Sigmoid colon (tissue), 7 donors: ENCODE results near the gene ARL4D. TPM values are rescaled to one million over a fixed set of nuclear protein-coding genes. Genes with fewer than 3 reads are reported as not detected.

Source experiments
- DNase-seq: peaks from one replicate; pipeline ENCODE4 v3.0.0-alpha.2; 2019
- H3K27ac ChIP-seq, 4 donors: fragments of 200-600 bp; sonication (generic); one replicate each; pipeline ENCODE4 v1.5.1; 2016 to 2019; ENCODE audit warnings: mild to moderate bottlenecking in 1 of 4
- H3K27me3 ChIP-seq, 3 donors: fragments of 200-600 bp; sonication (generic); one replicate each; pipeline ENCODE4 v1.5.1; 2019; ENCODE audit warnings: mild to moderate bottlenecking in 1 of 3
- H3K36me3 ChIP-seq, 4 donors: fragments of 200-600 bp; sonication (generic); one replicate each; pipeline ENCODE4 v1.5.1; 2016 to 2019
- H3K4me1 ChIP-seq, 4 donors: fragments of 200-600 bp; sonication (generic); one replicate each; pipeline ENCODE4 v1.5.1; 2017 to 2019
- H3K4me3 ChIP-seq, 4 donors: fragments of 200-600 bp; sonication (generic); one replicate each; pipeline ENCODE4 v1.5.1; 2017 to 2019; ENCODE audit warnings: mild to moderate bottlenecking in 2 of 4, moderate library complexity in 1 of 4
- H3K9me3 ChIP-seq, 4 donors: fragments of 200-600 bp in 3 of 4; sonication (generic) in 3 of 4; one replicate each; pipeline versions ENCODE4 v1.5.1 to v1.6.1; 2013 to 2019
- EP300 ChIP-seq, 4 donors: sonication (generic); formaldehyde crosslinking; IDR thresholded peaks; one replicate each; pipeline ENCODE4 v1.6.1; 2017; ENCODE audit warnings: antibody characterized with exemption in 4 of 4
- POLR2A ChIP-seq, 2 donors: fragments of 450-650 bp; IDR thresholded peaks; one replicate each; pipeline ENCODE4 v1.6.1; 2016; ENCODE audit warnings: antibody characterized with exemption in 2 of 2, mild to moderate bottlenecking in 2 of 2, moderate library complexity in 2 of 2
- POLR2AphosphoS5 ChIP-seq, 4 donors: sonication (generic); formaldehyde crosslinking; IDR thresholded peaks; one replicate each; pipeline ENCODE4 v1.6.1; 2017; ENCODE audit warnings: antibody characterized with exemption in 4 of 4
- WGBS, 2 donors: extraction: QIAGEN DNeasy Blood & Tissue Kit; methylation state at CpG; one replicate each; pipeline ENCODE4 v1.1.7; 2013; 5-methylcytosine and 5-hydroxymethylcytosine counted together
- intact Hi-C: fragments of 100-400 bp; cut with DNase I; formaldehyde crosslinking; loops from one replicate; pipeline ENCODE4 v1.15.1; 2023
- polyA plus RNA-seq, 3 donors: library from polyadenylated mRNA; stranded (reverse); fragments of 200-250 nt; gene quantifications; one replicate each; pipeline ENCODE4 v1.2.3, GENCODE V29; 2013
- small RNA-seq, 3 donors: library from RNA; depleted of rRNA; stranded (forward); fragments of <200 nt; gene quantifications; one replicate each; pipeline ENCODE3, GENCODE V24; 2016
- total RNA-seq, 4 donors: library from RNA; depleted of rRNA; stranded (reverse); fragments of >200 nt; gene quantifications; one replicate each; pipeline ENCODE4 v1.1.0, GENCODE V29; 2016
- TF ChIP-seq, protein P1 (sequence below), 4 experiments: fragments of 450-650 bp in 3 of 4; fragments of 200-600 bp in 1 of 4; IDR thresholded peaks; one replicate each; pipeline ENCODE4 v1.5.1; 2016 to 2019; ENCODE audit warnings: antibody characterized with exemption in 4 of 4, mild to moderate bottlenecking in 3 of 4, moderate library complexity in 2 of 4
- donor health status: healthy with polysubstance abuse.
- donor health status: Bipolar disorder and iron deficiency.
- donor health status: healthy.

Gene ARL4D
- total and polyA plus RNA-seq, 7 donors, result 1.4 to 52.1 (median 18.6) TPM

DNA sequence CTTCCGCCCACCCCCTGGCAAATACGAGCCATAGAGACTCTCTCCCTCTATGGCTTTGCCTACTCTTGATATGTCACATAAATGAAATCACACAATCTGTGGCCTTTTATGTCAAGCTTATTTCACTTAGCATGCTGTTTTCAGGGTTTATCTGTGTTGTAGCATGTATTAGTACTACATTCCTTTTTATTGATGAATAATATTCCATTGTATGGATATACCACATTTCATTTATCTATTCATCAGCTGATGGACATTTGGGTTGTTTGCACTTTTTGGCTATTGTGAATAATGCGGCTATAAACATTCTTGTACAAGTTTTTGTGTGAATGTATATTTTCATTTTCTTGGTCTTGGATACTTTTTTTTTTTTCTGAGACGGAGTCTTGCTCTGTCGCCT, 48.0 kb downstream of the ARL4D start:
- Histone ChIP-seq H3K9me3 (no peaks in the 10 kb centered on the region), H3K4me1 (no peaks in the 10 kb centered on the region), H3K27me3 (no peaks in the 10 kb centered on the region), H3K4me3 (no peak overlapping the region), H3K27ac (no peak overlapping the region), H3K36me3 (no peaks in the 10 kb centered on the region)
- DNase-seq, result no peak
- TF ChIP-seq EP300 (IDR thresholded peaks at IDR 0.05) (no peak), POLR2AphosphoS5 (IDR thresholded peaks at IDR 0.05) (no peak)
- TF ChIP-seq, protein P1, sequence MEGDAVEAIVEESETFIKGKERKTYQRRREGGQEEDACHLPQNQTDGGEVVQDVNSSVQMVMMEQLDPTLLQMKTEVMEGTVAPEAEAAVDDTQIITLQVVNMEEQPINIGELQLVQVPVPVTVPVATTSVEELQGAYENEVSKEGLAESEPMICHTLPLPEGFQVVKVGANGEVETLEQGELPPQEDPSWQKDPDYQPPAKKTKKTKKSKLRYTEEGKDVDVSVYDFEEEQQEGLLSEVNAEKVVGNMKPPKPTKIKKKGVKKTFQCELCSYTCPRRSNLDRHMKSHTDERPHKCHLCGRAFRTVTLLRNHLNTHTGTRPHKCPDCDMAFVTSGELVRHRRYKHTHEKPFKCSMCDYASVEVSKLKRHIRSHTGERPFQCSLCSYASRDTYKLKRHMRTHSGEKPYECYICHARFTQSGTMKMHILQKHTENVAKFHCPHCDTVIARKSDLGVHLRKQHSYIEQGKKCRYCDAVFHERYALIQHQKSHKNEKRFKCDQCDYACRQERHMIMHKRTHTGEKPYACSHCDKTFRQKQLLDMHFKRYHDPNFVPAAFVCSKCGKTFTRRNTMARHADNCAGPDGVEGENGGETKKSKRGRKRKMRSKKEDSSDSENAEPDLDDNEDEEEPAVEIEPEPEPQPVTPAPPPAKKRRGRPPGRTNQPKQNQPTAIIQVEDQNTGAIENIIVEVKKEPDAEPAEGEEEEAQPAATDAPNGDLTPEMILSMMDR (IDR thresholded peaks at IDR 0.05), result no peak
- WGBS, 2 donors, result 96 to 99% methylated on average over 5 of the region's 5 CpGs
- intact Hi-C loops, result no loop called here

DNA sequence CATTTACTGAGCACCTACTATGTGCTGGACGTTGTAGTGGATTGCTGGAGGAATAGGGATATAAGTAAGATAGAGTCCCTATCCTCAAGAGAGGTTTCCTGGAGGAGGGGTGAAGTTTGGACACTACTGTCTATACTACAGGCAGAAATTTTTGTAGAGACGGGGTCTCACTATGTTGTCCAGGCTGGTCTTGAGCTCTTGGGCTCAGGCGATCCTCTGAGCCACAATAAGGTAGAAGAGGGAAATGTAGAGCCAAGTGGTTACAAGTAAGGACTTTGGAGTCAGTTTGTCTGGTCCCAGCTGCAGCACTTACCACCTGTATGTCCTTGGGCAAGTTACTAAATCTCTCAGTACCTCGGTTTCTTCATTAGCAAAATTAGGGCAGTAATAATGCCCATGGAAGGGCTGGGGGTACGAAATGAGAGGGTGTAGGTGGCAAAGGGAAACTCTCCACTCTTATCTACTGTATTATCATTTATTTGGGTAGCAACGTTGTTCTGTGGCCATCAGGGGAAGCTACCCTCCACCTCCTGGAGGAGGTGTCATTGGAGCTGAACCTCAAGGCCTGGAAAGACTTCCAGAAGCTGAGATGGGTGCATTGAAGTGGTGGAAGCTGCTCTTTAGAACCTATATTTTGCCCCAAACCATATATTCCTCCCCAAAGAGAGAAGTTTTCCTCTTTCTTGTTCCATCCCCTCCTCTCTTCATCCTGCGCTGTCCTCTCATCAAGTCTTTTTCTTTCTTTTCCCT, 50.1 kb downstream of the ARL4D start:
- no peak overlapping the region for H3K4me3 ChIP-seq
- no peak overlapping the region for H3K27ac ChIP-seq
- DNase-seq, result no peak
- H3K36me3 ChIP-seq, result no peaks in the 10 kb centered on the region
- WGBS, 2 donors, result 68 to 74% methylated on average over 7 of the region's 7 CpGs
- TF ChIP-seq POLR2A (IDR thresholded peaks at IDR 0.05) (no peak), EP300 (IDR thresholded peaks at IDR 0.05) (no peak)
- TF ChIP-seq, protein P1 (IDR thresholded peaks at IDR 0.05), result no peak
- no peaks in the 10 kb centered on the region for H3K9me3 ChIP-seq
- no peaks in the 10 kb centered on the region for H3K4me1 ChIP-seq
- H3K27me3 ChIP-seq, result no peaks in the 10 kb centered on the region
- intact Hi-C loops, result no loop called here

DNA sequence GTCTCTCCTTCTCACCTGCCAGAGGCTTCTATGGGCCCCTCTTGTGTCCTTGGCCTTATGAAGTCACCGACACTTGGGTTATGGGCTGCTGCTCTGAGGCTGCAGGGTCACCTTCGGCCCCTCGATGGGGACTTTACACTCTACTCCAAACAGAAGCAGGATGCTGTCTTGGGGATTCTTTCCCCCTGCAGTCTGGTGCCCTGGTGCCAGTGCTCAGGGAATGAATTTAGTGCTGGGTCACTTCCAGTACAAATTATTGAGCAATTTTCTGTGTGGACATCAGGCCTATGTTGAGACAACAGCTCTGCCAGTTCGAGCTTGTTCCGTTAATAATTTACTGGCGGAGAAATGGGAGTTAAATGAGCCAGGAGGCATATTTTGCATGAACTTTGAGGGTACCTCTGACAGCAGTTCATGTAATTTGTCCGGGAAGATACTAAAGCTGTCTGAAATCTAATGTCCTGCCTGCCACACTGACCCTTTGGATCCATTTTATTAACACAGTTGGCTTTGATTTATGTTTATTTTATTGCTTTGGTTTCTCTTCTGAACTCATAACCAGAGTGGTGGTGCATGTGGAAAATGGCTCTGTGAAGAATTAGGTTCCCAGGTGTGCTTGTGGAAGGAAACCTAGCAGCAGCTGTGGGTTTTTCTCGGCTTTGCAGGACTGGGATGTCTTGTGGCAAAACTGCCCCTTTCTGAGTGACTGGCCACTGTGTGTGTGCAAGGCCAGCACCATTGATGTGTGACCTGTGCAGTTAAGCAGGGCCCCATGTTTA, 50.9 kb downstream of the ARL4D start:
- Histone ChIP-seq H3K4me1 (no peaks in the 10 kb centered on the region), H3K27ac (no peak overlapping the region), H3K9me3 (no peaks in the 10 kb centered on the region), H3K27me3 (no peaks in the 10 kb centered on the region), H3K36me3 (no peaks in the 10 kb centered on the region), H3K4me3 (no peak overlapping the region)
- TF ChIP-seq POLR2AphosphoS5 (IDR thresholded peaks at IDR 0.05), result no peak
- TF ChIP-seq EP300 (IDR thresholded peaks at IDR 0.05), result no peak
- TF ChIP-seq POLR2A (IDR thresholded peaks at IDR 0.05), result no peak
- TF ChIP-seq, protein P1 (IDR thresholded peaks at IDR 0.05), result no peak
- DNase-seq, result no peak
- intact Hi-C loops, result no loop called here
- WGBS, 2 donors, result 72 to 73% methylated on average over 8 of the region's 8 CpGs

Small RNAs within 50 kb of the gene (small RNA-seq; reads per million reads assigned to genes)
- gene RNU6-1137P, result 0 reads per million in 3 donors
- 0 reads per million in 3 donors for gene RNU6-406P
- 0 reads per million in 3 donors for gene RNU6-470P

Other genes with a start within 250 kb of the ARL4D start
- 10 to 100 TPM; 77.5 to 98.1 (median 81.5) TPM for gene NBR1, start 227.8 kb upstream of the ARL4D start, total RNA-seq
- gene NBR1, start 227.8 kb upstream of the ARL4D start, polyA plus RNA-seq, result 10 to 100 TPM; 50.9 to 93.4 (median 74.5) TPM
- gene TMEM106A, start 187.1 kb upstream of the ARL4D start, total RNA-seq, result 1 to 10 TPM; 3.0 to 7.2 (median 4.7) TPM
- 1 to 10 TPM; 2.4 to 9.4 (median 3.5) TPM for gene TMEM106A, start 187.1 kb upstream of the ARL4D start, polyA plus RNA-seq
- gene CCDC200, start 170.4 kb upstream of the ARL4D start, total RNA-seq, result not detected
- under 1 TPM in 1 of 3 donors, not detected in 2; 0.12 TPM for gene CCDC200, start 170.4 kb upstream of the ARL4D start, polyA plus RNA-seq
- not detected for gene RNU2-1, start 165.0 kb upstream of the ARL4D start, total RNA-seq
- not detected for gene RNU2-1, start 165.0 kb upstream of the ARL4D start, polyA plus RNA-seq
- gene DHX8, start 85.0 kb downstream of the ARL4D start, total RNA-seq, result 10 to 100 TPM; 19.8 to 39.6 (median 26.5) TPM
- gene DHX8, start 85.0 kb downstream of the ARL4D start, polyA plus RNA-seq, result 10 to 100 TPM; 12.0 to 37.7 (median 16.6) TPM
- gene ETV4, start 147.3 kb downstream of the ARL4D start, total RNA-seq, result 1 to 10 TPM in 2 of 4 donors, not detected in 2; 1.1 to 1.8 TPM
- 1 to 10 TPM in 2 of 3 donors, under 1 TPM in 1; 0.46 to 2.6 (median 1.2) TPM for gene ETV4, start 147.3 kb downstream of the ARL4D start, polyA plus RNA-seq